ENCODE results near the gene LDLRAD4. TPM values are rescaled to one million over a fixed set of nuclear protein-coding genes. Genes with fewer than 3 reads are reported as not detected.
A peak's percentile ranks its signal among the peaks of the same experiment; 100 is the strongest.

Gene LDLRAD4
- total and polyA plus RNA-seq, 11 donors = 10.4 to 44.0 (median 29.6) TPM

DNA sequence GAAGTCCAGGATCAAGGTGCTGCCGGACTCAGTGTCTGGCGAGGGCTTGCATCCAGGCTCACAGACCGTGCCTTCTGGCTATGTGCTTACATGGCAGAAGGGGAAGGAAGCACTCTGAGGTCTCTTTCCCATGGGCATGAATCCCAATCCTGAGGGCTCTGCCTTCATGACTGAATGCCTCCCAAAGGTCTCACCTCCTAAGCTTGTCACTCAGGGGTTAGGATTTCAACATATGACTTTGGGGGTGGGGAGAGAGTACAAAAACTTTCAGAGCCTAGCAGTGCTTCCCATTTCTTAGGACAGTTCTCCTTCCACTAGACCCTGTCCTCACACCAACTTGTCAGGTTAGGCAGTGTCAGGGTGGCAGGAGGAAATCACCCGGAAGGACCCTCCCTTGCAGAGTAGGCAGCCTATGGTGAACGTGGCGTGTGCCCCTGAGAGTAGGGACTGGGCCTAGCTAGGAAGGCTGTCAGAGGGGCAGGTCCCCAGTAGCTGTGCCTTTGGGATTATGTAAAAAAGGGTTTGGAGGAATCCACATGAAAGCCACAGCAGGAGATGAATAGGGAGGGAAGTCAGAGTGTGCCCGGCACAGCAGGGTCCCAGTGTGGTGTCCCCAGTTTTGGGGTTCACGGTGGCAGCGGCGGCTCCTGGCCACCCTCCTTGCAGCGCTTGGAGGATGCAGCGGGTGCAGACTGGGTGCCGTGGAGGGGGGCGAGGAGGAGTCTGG is 233.3 kb downstream of the LDLRAD4 start:
- TF ChIP-seq POLR2A (IDR thresholded peaks at IDR 0.05) (no peak), CTCF (IDR thresholded peaks at IDR 0.05) (no peak)
- Histone ChIP-seq H3K36me3 (no peaks in the 10 kb centered on the region), H3K4me1 (peaks cover 0 to 80% (median 53%) of the 10 kb centered on the region in 12 donors), H3K9me3 (no peaks in the 10 kb centered on the region), H3K4me3 (no peak overlapping the region), H3K27me3 (no peaks in the 10 kb centered on the region), H3K27ac (peak overlapping the region in 9 of 12 donors; percentile 5 to 72 (median 53))
- peak in 3 of 4 donors; percentile 2 to 18 (median 4) for ATAC-seq
- WGBS, 4 donors = 71 to 76% (median 74%) methylated on average over 14 of the region's 14 CpGs
- DNase-seq = no peak
- intact Hi-C loops (cut with DNase I) = loop anchor here in 2 of 10 donors (5.0 to 10.0 kb wide), 6 partner anchors 70 to 237 kb away; partner anchors contain the start of gene LDLRAD4 (in 2 of the 2)

GRCh38 chr18:13452388-13452811 is 233.8 kb downstream of the LDLRAD4 start:
- peak in 3 of 4 donors; percentile 35 to 53 (median 52) for ATAC-seq
- no peaks in the 10 kb centered on the region for H3K9me3 ChIP-seq
- WGBS, 4 donors = 68 to 78% (median 73%) methylated on average over 8 of the region's 8 CpGs

DNA sequence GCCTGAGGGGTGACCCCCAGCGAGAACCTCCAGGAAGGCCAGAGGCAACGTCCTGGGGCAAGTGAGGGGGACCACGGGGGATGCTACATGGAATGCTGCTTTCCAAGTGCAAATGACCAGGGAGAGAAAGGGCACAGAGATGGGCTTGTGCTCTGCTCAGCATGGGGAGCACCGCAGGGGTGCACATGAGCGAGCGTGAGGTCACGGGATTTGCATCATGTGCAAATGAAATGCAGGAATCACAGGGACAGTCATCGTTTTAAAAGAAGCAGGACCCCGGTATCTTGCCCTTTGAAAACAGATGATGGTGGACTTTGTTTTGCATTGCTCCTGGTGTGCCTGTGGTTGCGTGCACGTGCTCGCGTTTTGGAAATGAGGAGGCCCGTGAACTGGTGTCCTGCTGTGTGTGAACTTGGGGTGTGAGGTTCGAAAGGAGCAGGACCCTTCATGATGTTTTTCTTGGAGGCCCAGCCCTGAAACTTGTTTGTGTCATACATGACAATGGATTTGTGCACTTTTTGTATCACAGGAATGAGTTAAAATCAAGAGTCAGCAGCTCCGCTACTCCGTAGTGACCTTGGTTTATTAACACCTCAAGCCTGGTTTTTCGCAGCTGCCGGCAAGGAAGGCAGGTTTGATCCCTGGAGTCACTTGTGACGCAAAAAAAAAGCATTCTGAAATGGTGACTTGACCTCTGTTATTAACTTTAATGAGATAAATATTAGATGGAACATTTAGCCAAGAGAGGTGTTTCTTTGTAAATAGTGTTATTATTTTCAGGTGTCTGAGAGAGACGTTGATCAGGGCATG is 234.5 kb downstream of the LDLRAD4 start:
- TF ChIP-seq CTCF (IDR thresholded peaks at IDR 0.05) (no peak), POLR2A (IDR thresholded peaks at IDR 0.05) (no peak)
- Histone ChIP-seq H3K4me3 (no peak overlapping the region), H3K4me1 (peaks cover 0 to 70% (median 53%) of the 10 kb centered on the region in 12 donors), H3K27ac (peak overlapping the region in 8 of 12 donors; percentile 5 to 79 (median 70)), H3K36me3 (no peaks in the 10 kb centered on the region), H3K9me3 (no peaks in the 10 kb centered on the region), H3K27me3 (no peaks in the 10 kb centered on the region)
- intact Hi-C loops (cut with DNase I) = loop anchor here in 2 of 10 donors (5.0 to 10.0 kb wide), 6 partner anchors 69 to 238 kb away; partner anchors contain the start of gene LDLRAD4 (in 2 of the 2)
- 77 to 79% (median 78%) methylated on average over 21 of the region's 21 CpGs for WGBS, 4 donors
- no peak for DNase-seq
- ATAC-seq = no peak

More at GRCh38 chr18:13452388-13452811, 233.8 kb downstream of the LDLRAD4 start:
- intact Hi-C loops (cut with DNase I) = loop anchor here in 2 of 10 donors (5.0 to 10.0 kb wide), 6 partner anchors 70 to 238 kb away; partner anchors contain the start of gene LDLRAD4 (in 2 of the 2)
- DNase-seq = peak in 1 of 5 donors; percentile 56
- Histone ChIP-seq H3K36me3 (no peaks in the 10 kb centered on the region), H3K27me3 (no peaks in the 10 kb centered on the region), H3K27ac (peak overlapping the region in 8 of 12 donors; percentile 5 to 72 (median 57)), H3K4me3 (no peak overlapping the region), H3K4me1 (peaks cover 0 to 76% (median 56%) of the 10 kb centered on the region in 12 donors)
- TF ChIP-seq POLR2A (IDR thresholded peaks at IDR 0.05) = no peak

GRCh38 chr18:13453714-13454113 is 235.2 kb downstream of the LDLRAD4 start:
- ATAC-seq (peak; percentile 63 to 74 (median 70)), DNase-seq (peak in 3 of 5 donors; percentile 46 to 72 (median 52))
- H3K9me3 ChIP-seq = peaks cover 0 to 5% (median 0%) of the 10 kb centered on the region in 12 donors
- H3K4me1 ChIP-seq = peaks cover 0 to 67% (median 51%) of the 10 kb centered on the region in 12 donors
- no peaks in the 10 kb centered on the region for H3K27me3 ChIP-seq
- H3K27ac ChIP-seq = peak overlapping the region in 8 of 12 donors; percentile 39 to 79 (median 70)
- peak overlapping the region in 2 of 12 donors; percentile 8 to 17 for H3K4me3 ChIP-seq
- no peaks in the 10 kb centered on the region for H3K36me3 ChIP-seq
- peak in 1 of 2 donors; percentile 27 for TF ChIP-seq POLR2A (IDR thresholded peaks at IDR 0.05)
- TF ChIP-seq CTCF (IDR thresholded peaks at IDR 0.05) = no peak
- WGBS, 4 donors = 57 to 75% (median 63%) methylated on average over 18 of the region's 18 CpGs
- intact Hi-C loops (cut with DNase I) = loop anchor here in 2 of 10 donors (5.0 to 10.0 kb wide), 6 partner anchors 69 to 239 kb away; partner anchors contain the start of gene LDLRAD4 (in 2 of the 2)
